Fibroblast of lung (primary cell): ENCODE results near the gene REL. TPM values are rescaled to one million over a fixed set of nuclear protein-coding genes. Genes with fewer than 3 reads are reported as not detected.

Source experiments
- DNase-seq, 2 donors: peaks; one replicate each; pipeline versions ENCODE4 v3.0.0 to v3.0.0-alpha.2; 2010; ENCODE audit warnings: low read depth in 2 of 2
- H2AFZ ChIP-seq: 2 replicates; pipeline ENCODE4 v1.5.1; 2012; ENCODE audit warnings: low read length, control low read depth, inconsistent platforms
- H3K27ac ChIP-seq: 2 replicates; pipeline ENCODE4 v1.5.1; 2011; ENCODE audit warnings: low read length, control low read depth; ENCODE audit not compliant: insufficient read depth
- H3K27me3 ChIP-seq: 2 replicates; pipeline ENCODE4 v1.5.1; 2011; ENCODE audit warnings: mild to moderate bottlenecking, low read length; ENCODE audit not compliant: control insufficient read depth, insufficient read depth
- H3K36me3 ChIP-seq: 2 replicates; pipeline ENCODE4 v1.5.1; 2011; ENCODE audit warnings: low read length; ENCODE audit not compliant: control insufficient read depth, insufficient read depth
- H3K4me1 ChIP-seq: 2 replicates; pipeline ENCODE4 v1.5.1; 2011; ENCODE audit warnings: low read length; ENCODE audit not compliant: control insufficient read depth, insufficient read depth; ENCODE audit errors: extremely low read depth
- H3K4me2 ChIP-seq: 2 replicates; pipeline ENCODE4 v1.5.1; 2011; ENCODE audit warnings: low read length, control low read depth; ENCODE audit not compliant: insufficient read depth; ENCODE audit errors: extremely low read depth
- H3K4me3 ChIP-seq, 4 experiments: fragments of 200-600 bp in 1 of 4; sonication (generic) in 1 of 4; replicated peaks in 1 of 4; 2 replicates each; pipeline ENCODE4 v1.5.1; 2011 to 2016; ENCODE audit warnings: low read length in 4 of 4, low read depth in 3 of 4, mild to moderate bottlenecking in 3 of 4, control low read depth in 2 of 4, inconsistent platforms in 1 of 4, mixed read lengths in 1 of 4; ENCODE audit not compliant: insufficient read depth in 1 of 4; ENCODE audit errors: control extremely low read depth in 1 of 4
- H3K79me2 ChIP-seq: 2 replicates; pipeline ENCODE4 v1.5.1; 2012; ENCODE audit warnings: mild to moderate bottlenecking, low read length, inconsistent platforms; ENCODE audit not compliant: control insufficient read depth, insufficient read depth
- H3K9ac ChIP-seq: 2 replicates; pipeline ENCODE4 v1.5.1; 2011; ENCODE audit warnings: mild to moderate bottlenecking, low read length, control low read depth; ENCODE audit not compliant: insufficient read depth
- H3K9me3 ChIP-seq: 2 replicates; pipeline ENCODE4 v1.5.1; 2012; ENCODE audit warnings: low read depth, low read length; ENCODE audit not compliant: control insufficient read depth, insufficient read depth
- H4K20me1 ChIP-seq: 2 replicates; pipeline ENCODE4 v1.5.1; 2011; ENCODE audit warnings: low read length; ENCODE audit not compliant: control insufficient read depth, insufficient read depth; ENCODE audit errors: extremely low read depth
- CTCF ChIP-seq, 2 donors: IDR thresholded peaks in 1 of 2; conservative IDR thresholded peaks in 1 of 2; 1 replicate in 1 of 2; 2 replicates in 1 of 2; pipeline ENCODE4 v1.5.1; 2011 to 2012; ENCODE audit warnings: low read length in 2 of 2, control low read depth in 1 of 2, inconsistent platforms in 1 of 2, low read depth in 1 of 2, mild to moderate bottlenecking in 1 of 2
- EZH2 ChIP-seq: IDR thresholded peaks from 2 replicates; pipeline ENCODE4 v1.5.1; 2012; ENCODE audit warnings: low read length, control low read depth, mild to moderate bottlenecking; ENCODE audit errors: missing control alignments
- polyA plus RNA-seq, 2 donors: library from polyadenylated mRNA; depleted of rRNA in 1 of 2; stranded (reverse) in 1 of 2; unstranded in 1 of 2; fragments of >200 nt; gene quantifications; 2 replicates each; pipeline ENCODE4 v1.2.1, GENCODE V29; 2011 to 2012; ENCODE audit warnings: missing spikeins in 1 of 2
- total RNA-seq: library from RNA; depleted of rRNA; stranded (reverse); fragments of >200 nt; gene quantifications from 2 replicates; pipeline ENCODE4 v1.2.1, GENCODE V29; 2014

REL gene
- total and polyA plus RNA-seq, 2 donors (not counting 1 experiment from before 2014, with no cell fraction given) = 2.0 to 2.8 TPM

- Histone ChIP-seq H3K9me3 (no peaks in the 10 kb centered on the region), H3K79me2 (no peaks in the 10 kb centered on the region), H2AFZ (no peak overlapping the region), H3K9ac (no peak overlapping the region), H3K27me3 (peaks cover 8% of the 10 kb centered on the region), H3K4me2 (no peak overlapping the region), H3K36me3 (no peaks in the 10 kb centered on the region), H3K4me1 (no peaks in the 10 kb centered on the region), H4K20me1 (no peaks in the 10 kb centered on the region), H3K4me3 (no peak overlapping the region), H3K27ac (no peak overlapping the region)
- TF ChIP-seq EZH2 = no peak
- TF ChIP-seq CTCF (conservative IDR thresholded peaks at IDR 0.05 in 1 of 2, IDR thresholded peaks at IDR 0.05 in 1 of 2; ENCODE audit: low read depth in 1 of 2, low read length in 2 of 2) = no peak
- DNase-seq = no peak
Observed at GRCh38 chr2:60838481-60838880, 42.9 kb upstream of the REL start.

- Histone ChIP-seq H2AFZ (no peak overlapping the region), H3K9me3 (no peaks in the 10 kb centered on the region), H3K79me2 (no peaks in the 10 kb centered on the region), H3K9ac (no peak overlapping the region), H3K27me3 (peaks cover 6% of the 10 kb centered on the region), H4K20me1 (no peaks in the 10 kb centered on the region), H3K4me1 (no peaks in the 10 kb centered on the region), H3K27ac (no peak overlapping the region), H3K36me3 (no peaks in the 10 kb centered on the region), H3K4me2 (no peak overlapping the region), H3K4me3 (no peak overlapping the region)
- DNase-seq = no peak
- TF ChIP-seq CTCF (conservative IDR thresholded peaks at IDR 0.05 in 1 of 2, IDR thresholded peaks at IDR 0.05 in 1 of 2; ENCODE audit: low read depth in 1 of 2, low read length in 2 of 2) = no peak
- TF ChIP-seq EZH2 = no peak
Observed at GRCh38 chr2:60839126-60839813, 42.1 kb upstream of the REL start.

- Histone ChIP-seq H3K9me3 (no peaks in the 10 kb centered on the region), H3K4me2 (no peak overlapping the region), H3K4me3 (no peak overlapping the region), H3K27ac (no peak overlapping the region), H4K20me1 (no peaks in the 10 kb centered on the region), H2AFZ (no peak overlapping the region), H3K9ac (no peak overlapping the region), H3K36me3 (no peaks in the 10 kb centered on the region), H3K27me3 (peaks cover under 1% of the 10 kb centered on the region), H3K4me1 (no peaks in the 10 kb centered on the region), H3K79me2 (no peaks in the 10 kb centered on the region)
- TF ChIP-seq CTCF (conservative IDR thresholded peaks at IDR 0.05 in 1 of 2, IDR thresholded peaks at IDR 0.05 in 1 of 2; ENCODE audit: low read depth in 1 of 2, low read length in 2 of 2) (no peak), EZH2 (no peak)
- no peak for DNase-seq
Observed at GRCh38 chr2:60840880-60841279, 40.5 kb upstream of the REL start.
